Sciatic nerve (tissue), 2 donors: ENCODE measurements around the gene HSD17B11. TPM values are rescaled to one million over a fixed set of nuclear protein-coding genes. Genes with fewer than 3 reads are reported as not detected.
"Not testable (repeated sequence)": the region's sequence is repeated elsewhere in the genome, so short reads cannot be mapped to it uniquely, and the experiment has no call there.

Experiments used
- ATAC-seq: fragments of 200-7000 bp; cut with Tn5 transposase; one replicate; pipeline ENCODE4 v1.9.1; 2020; ENCODE audit warnings: mild to moderate bottlenecking, moderate library complexity
- DNase-seq: peaks from one replicate; pipeline ENCODE4 v3.0.0-alpha.2; 2020; ENCODE audit warnings: low spot score
- intact Hi-C: fragments of 100-400 bp; cut with DNase I; formaldehyde crosslinking; loops from one replicate; pipeline ENCODE4 v1.14.2; 2022
- total RNA-seq: library from RNA; stranded (reverse); fragmentation: NEBNext Ultra II Directional; extraction: Animal tissue kit (Norgen Biotek cat#: 25700); gene quantifications from one replicate; pipeline ENCODE4 v1.2.1, GENCODE V29; 2021
- donor health status: DM: no; HTN: no; CAD: no.
- donor health status: DM: no; HTN: no; CAD: no.

Gene HSD17B11
- total RNA-seq, 1 donor from 2014 or later: 66.1 TPM

DNA sequence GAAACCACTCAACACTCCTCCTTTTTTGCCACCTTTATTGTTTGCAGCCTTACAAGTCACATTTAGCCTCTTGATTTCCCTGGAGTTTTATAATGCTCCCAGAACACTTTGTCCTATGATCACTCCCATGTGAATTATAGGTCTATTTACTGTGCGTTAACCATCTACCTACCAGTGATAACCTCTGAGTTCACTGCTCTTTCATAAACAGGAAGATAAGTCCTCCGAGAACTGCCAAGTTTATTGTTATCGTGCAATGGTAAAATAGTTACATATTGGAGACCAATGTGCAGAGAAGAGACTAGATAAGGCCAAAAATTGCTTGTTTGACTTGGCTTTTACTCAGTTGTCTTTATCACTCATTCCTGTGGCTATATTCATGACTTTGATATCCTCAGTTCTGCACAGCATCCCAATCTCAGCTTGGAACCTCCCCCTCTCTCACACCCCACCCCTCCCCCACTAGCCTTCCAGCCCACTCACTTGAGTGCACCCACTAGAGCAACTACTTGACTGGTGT is 18.5 kb upstream of the HSD17B11 start:
- ATAC-seq (no peak), DNase-seq (no peak)
- intact Hi-C loops: no loop called here

DNA sequence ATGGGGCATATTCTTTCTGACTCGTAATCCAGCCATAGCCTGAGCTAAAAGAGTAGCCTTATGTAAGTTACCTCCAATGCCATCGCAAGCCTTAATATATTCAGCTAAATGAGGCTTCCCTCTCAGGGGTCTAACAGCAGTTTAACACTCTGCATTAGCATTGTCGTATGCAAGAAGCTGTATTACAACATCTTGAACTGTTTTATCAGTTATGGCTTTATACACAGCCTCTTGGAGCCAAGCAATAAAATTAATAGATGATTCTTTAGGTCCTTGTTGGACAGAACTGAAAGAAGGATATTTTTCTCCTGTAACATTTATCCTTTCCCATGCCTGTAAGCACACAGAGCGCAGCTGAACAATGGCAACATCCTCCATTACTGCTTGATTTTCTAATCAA is 15.9 kb upstream of the HSD17B11 start:
- intact Hi-C loops, DNase-seq, ATAC-seq: not testable (repeated sequence)

DNA sequence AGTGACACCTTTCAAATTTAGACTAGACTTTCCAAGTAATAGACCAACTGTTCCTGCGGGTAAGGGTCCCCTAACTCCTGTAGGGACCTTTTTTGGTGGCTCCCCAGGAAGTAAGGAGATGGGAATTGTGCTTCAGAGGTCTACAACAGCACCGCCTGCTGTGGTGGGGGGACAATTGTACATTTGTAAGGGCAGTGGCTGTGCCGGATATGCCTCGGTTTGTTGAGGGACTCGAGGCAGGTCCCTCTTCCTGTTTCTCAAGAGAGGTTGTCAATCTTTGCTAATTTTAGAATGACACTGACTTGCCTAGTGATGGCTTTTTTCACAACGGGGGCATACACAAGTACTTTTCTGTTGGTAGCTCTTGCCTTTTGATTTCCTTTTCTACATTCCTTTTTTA is 15.5 kb upstream of the HSD17B11 start:
- DNase-seq: no peak
- intact Hi-C loops: no loop called here
- no peak for ATAC-seq

DNA sequence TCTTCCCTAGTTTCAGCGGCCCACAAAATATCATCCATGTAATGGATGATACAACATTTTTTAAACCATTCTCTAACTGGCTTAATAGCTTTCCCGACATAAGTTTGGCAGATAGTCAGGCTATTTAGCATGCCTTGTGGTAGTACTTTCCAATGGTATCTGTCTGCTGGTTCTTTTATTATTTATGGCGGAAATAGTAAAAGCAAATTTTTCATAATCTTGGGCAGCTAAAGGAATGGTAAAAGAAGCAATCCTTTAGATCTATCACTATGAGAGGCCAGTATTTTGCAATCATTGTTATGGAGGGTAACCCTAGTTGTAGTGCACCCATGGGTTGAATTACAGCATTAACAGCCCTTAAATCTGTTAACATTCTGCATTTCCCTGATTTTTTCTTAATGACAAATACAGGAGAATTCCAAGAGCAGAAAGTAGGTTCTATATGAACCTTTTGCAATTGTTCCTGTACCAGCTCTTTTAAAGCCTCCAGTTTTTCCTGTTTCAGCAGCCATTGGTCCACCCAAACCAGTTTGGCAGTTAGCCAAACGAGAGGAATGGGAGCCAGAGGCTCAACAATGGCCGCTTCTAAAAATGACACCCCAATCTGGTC is 14.3 kb upstream of the HSD17B11 start:
- no peak for DNase-seq
- ATAC-seq: no peak
- intact Hi-C loops: no loop called here

DNA sequence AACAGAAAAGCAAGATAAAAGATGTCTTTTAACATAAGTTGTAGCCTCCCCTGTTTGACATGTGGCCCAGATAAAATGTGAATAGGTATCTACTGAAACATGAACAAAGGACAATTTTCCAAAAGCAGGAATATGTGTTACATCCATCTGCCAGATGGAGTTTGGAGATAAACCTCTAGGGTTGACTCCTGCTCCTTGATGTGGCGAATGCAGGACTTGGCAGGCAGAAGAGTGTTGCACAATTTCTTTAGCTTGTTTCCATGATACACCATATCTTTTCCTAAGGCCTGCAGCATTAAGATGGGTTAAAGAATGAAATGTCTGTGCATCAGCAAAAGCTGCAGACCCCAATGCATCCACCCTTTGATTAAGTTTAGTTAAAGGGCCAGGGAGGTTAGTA is 12.7 kb upstream of the HSD17B11 start:
- DNase-seq, ATAC-seq, intact Hi-C loops: not testable (repeated sequence)

DNA sequence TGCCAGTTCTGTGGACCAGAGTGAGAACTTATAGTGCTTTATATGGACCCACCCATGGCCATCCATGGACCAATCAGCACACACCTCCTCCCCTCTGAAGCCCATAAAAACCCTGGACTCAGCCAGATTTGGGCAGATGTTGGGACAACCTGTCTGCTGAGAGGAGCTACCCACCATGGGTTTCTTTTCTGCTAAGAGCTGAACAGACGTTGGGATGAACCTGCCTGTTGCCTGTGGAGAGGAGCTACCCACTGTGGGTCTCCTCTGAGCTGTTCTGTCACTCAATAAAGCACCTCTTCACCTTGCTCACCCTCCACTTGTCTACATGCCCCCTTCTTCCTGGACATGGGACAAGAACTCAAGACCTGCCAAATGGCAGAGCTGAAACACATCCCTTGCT is 9.0 kb upstream of the HSD17B11 start:
- no peak for DNase-seq
- ATAC-seq: no peak
- intact Hi-C loops: no loop called here

DNA sequence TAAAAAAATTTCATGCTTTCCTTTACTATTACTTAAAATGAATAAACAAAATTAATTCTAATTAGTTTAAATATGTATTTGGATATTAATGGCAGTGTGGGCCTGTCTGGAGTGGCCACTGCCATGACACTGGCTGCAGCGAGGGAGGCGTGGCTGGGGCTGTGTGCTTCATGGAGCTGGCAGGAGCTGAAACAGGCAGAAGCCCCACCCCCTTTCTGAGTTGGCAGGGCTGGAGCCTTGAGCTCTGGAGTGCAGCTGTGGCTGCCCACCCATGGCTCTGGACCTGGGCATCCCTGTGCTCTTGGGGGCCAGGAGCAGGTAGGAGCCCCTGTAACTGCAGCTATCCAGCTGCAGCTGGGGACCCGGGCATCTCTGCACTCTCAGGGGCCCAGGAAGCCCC is 8.2 kb upstream of the HSD17B11 start:
- intact Hi-C loops: no loop called here
- ATAC-seq (no peak), DNase-seq (no peak)

DNA sequence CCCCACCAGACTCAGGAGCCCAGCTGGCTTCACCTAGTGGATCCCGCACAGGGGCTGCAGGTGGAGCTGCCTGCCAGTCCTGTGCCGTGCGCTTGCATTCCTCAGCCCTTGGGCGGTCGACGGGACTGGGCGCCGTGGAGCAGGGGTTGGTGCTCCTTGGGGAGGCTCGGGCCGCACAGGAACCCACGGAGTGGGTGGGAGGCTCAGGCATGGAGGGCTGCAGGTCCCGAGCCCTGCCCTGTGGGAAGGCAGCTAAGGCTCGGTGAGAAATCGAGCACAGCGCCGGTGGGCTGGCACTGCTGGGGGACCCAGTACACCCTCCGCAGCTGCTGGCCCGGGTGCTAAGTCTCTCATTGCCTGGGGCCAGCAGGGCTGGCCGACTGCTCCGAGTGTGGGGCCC is 4.9 kb upstream of the HSD17B11 start:
- intact Hi-C loops, DNase-seq, ATAC-seq: not testable (repeated sequence)

DNA sequence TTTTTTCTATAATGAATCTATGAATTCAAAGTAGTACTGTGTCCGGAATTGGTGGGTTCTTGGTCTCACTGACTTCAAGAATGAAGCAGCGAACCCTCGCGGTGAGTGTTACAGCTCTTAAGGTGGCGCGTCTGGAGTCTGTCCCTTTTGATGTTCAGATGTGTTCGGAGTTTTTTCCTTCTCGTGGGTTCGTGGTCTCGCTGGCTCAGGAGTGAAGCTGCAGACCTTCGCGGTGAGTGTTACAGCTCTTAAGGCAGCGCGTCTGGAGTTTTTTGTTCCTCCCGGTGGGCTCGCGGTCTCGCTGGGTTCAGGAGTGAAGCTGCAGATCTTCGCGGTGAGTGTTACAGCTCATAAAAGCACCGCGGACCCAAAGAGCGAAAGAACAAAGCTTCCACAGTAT is 4.1 kb upstream of the HSD17B11 start:
- intact Hi-C loops, DNase-seq, ATAC-seq: not testable (repeated sequence)

DNA sequence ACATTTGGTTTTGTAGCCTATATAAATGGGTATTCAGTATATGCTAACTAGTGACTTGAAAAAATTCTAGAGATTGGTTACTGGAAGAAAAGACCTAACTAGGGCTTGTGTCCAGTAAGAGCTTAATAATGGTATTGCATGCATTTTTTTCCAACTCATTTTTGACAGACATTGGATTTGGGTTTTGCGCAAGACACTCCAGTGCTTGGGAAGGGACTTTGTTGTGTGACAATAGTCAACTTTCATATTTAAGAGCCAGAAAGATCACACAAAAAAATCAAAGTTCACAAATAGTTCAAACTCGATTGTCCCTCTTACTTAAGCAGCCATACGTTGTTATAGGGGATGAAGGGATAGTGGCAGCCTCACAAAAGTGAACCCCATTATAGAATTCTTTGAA is 1.2 kb upstream of the HSD17B11 start:
- no peak for ATAC-seq
- intact Hi-C loops: no loop called here

DNA sequence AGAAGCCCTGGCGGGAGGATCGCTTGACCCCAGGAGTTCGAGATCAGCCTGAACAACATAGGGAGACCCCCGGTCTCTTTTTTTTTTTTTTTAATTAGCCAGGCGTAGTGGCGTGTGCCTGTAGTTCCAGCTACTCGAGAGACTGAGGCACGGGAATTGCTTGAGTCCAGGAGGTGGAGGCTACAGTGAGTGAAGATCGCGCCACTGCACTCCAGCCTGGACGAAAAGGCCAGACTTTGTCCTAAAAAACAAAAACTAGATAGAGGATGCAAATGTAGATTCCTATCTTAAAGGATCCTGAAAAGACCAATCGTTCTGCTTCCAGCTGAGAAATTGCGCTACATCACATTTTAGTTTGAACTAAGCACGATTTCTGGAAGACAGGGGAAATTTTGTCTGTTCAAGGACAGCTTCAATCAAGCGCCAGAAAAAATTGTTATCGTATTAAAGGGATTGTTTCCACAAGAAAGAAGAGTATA is 627 bp upstream of the HSD17B11 start:
- intact Hi-C loops: no loop called here
- ATAC-seq (peak; percentile 67), DNase-seq (no peak)

More for the DNA sequence above, 1.2 kb upstream of the HSD17B11 start:
- no peak for DNase-seq

DNA sequence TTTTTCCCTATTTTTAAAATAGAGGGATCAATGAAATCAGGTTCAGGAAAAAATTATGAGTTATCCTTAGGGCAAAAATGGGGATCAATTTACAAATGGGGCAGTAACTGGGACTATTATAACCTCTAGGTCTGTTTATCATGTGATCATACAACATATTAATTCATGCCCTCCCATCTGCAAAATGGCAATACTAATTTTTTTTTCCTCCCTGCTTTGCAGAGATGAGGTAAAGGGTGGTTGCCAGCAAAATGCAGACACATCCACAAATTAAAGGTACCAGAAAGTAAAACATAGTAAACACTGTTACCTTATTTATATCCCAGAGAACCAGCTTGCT is 467 bp downstream of the HSD17B11 start:
- peak; percentile 27 for ATAC-seq
- intact Hi-C loops: no loop called here

DNA sequence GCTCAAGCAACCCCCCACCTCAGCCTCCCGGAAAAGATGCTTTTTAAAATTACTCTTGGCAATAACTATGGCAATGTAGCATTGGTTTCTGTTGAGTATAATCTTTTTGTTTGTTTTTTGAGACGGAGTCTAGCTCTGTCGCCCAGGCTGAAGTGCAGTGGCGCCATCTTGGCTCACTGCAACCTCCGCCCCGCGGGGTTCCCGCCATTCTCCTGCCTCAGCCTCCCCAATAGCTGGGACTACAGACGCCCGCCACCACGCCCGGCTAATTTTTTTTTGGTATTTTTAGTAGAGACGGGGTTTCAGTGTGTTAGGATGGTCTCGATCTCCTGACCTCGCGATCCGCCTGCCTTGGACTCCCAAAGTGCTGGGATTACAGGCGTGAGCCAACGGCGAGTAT is 933 bp downstream of the HSD17B11 start:
- ATAC-seq, DNase-seq, intact Hi-C loops: not testable (repeated sequence)

More for the DNA sequence above, 467 bp downstream of the HSD17B11 start:
- no peak for DNase-seq

DNA sequence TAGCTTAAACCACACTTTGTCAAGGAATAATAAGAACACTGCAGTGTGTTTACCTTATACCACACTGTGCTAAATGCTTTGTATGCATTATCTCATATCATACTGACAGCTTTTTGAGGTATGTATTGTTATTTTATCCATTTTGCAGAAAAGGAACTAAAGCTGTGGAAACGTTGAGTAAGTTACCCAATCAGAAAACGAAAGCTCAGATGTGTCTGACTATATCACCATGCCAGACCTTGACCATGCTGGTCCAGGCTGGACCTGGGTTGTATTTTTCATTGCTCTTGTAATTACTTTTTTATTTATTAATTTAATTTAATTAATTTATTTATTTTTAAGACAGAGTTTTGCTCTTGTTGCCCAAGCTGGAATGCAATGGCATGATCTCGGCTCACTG is 2.1 kb downstream of the HSD17B11 start:
- intact Hi-C loops: no loop called here
- DNase-seq: no peak
- no peak for ATAC-seq

DNA sequence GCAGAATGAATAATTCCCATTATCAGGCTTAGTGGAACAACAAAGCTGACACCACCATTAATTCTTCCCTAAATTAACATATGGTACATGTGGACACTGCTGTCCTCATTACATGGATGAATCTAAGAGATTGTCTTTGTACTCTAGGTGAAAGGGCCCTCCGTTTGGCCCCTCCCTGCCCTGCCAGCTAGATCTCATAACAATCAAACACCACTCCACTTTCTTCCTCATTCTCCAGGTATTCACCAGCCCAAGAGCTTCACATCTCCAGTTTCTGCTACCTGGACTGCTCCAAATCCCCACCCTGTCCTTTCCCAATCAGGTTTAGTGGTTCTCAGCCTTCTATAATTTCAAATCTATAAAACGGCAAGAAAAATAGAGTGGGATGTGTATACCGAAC is 3.8 kb downstream of the HSD17B11 start:
- DNase-seq (no peak), ATAC-seq (no peak)
- intact Hi-C loops: no loop called here

DNA sequence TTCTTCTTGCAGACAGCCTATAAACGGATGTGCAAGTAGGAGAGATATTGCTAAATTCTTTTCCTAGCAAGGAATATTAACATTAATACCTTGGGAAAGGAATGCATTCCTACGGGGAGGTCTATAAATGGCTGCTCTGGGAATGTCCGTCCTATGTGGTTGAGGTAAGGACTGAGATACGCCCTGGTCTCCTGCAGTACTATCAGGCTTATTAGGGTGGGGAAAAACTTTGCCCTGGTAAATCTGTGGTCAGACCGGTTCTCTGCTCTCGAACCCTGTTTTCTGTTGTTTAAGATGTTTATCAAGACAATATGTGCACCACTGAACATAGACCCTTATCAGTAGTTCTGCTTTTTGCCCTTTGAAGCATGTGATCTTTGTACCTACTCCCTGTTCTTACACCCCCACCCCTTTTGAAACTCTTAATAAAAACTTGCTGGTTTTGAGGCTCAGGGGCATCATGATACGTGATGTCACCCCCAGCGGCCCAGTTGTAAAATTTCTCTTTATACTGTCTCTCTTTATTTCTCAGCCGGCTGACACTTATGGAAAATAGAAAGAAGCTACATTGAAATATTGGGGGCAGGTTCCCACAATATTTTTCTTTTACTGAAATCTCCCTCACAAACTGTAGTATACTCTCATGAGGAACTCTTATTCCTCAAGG is 6.4 kb downstream of the HSD17B11 start:
- ATAC-seq, DNase-seq, intact Hi-C loops: not testable (repeated sequence)

DNA sequence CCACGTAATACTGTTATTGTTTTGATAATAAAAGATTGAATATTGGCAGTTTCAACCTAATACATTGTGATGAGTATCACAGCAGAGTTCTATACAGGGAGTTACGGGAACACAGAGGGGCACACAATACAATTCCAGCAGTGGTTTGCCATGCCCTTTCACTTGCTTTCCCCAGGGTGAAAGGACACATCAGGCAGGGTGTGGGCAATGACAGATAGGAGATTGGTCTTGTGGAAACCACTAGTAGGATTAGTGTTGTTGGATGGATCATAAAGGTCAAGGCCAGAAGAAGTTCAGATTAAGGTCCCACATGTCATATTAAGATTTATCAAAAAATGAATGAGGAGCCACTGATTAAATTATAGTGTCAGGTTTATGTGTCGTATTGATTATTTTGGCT is 8.1 kb downstream of the HSD17B11 start:
- DNase-seq (no peak), ATAC-seq (no peak)
- intact Hi-C loops: no loop called here

DNA sequence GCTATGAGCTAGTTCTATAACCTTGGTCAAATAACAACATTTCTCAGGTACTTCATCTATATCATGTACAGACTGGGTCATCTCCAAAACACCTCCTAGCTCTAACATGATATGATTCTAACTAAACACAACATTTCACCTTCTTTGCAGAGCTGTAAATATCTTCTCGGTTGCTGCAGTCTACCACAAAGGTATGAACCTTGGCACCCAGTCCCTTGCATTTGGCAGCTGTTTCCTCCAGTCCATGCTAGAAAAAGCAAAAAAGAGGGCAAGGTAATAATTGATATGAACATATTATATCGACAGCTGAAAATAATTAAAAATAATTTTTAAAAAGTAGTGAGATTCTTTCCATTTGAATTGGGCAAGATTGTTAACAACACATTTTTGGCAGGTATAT is 8.9 kb downstream of the HSD17B11 start:
- ATAC-seq (no peak), DNase-seq (no peak)
- intact Hi-C loops: no loop called here

DNA sequence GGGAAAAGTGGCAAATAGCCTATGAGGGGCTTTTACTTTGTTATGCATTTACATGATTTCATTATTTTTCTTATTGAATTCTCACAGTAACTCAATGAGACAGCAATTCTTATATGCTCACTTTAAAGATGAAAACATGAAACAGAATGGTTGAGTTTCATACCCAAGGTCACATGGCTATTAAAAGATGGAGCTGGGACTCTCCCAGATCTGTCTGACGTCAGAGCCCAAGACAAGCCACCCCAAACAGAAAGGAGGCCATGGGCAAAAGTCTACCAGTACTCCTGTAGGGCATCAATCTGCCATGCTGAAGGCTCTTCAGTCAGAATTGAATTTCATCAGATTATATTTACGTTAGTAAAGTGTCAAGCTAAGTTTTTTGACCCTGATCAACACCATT is 13.2 kb downstream of the HSD17B11 start:
- ATAC-seq (no peak), DNase-seq (no peak)
- intact Hi-C loops: no loop called here

DNA sequence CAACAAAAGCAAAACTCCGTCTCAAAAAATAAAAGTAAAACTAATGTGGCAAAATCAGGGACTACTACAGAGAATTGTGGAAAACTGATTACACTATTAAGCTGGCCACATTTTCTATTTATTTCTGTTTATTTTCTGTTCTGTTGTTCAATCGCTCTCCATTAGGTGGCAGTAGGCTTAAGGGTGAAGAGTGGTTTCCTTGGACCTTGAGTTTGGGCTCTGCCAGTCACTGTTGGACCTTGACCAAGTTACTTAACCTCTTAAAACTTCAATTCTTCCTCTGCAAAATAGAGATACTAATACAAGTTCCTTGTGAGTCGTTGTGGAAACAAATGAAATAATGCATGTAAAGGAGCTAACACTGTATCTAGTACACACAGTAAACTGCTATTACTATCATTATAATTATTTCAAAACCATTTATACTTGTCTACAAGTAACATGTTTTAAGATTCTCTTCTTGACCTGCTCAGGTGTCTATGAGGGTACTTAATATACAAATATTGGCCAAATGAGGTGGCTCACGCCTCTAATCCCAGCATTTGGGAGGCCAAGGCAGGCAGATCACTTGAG is 15.2 kb downstream of the HSD17B11 start:
- intact Hi-C loops: loop anchor here (2.0 kb wide), 1 partner anchor 89 kb away; no protein-coding TSS in a partner anchor
- ATAC-seq (peak; percentile 86), DNase-seq (no peak)
